Measurements from ENCODE around the gene FBXO36. TPM values are rescaled to one million over a fixed set of nuclear protein-coding genes. Genes with fewer than 3 reads are reported as not detected.
A peak's percentile ranks its signal among the peaks of the same experiment; 100 is the strongest.

FBXO36 gene
- polyA plus RNA-seq, 2 of the 4 experiments (the other 2 are of a cell fraction): 2.0 to 5.5 TPM

DNA sequence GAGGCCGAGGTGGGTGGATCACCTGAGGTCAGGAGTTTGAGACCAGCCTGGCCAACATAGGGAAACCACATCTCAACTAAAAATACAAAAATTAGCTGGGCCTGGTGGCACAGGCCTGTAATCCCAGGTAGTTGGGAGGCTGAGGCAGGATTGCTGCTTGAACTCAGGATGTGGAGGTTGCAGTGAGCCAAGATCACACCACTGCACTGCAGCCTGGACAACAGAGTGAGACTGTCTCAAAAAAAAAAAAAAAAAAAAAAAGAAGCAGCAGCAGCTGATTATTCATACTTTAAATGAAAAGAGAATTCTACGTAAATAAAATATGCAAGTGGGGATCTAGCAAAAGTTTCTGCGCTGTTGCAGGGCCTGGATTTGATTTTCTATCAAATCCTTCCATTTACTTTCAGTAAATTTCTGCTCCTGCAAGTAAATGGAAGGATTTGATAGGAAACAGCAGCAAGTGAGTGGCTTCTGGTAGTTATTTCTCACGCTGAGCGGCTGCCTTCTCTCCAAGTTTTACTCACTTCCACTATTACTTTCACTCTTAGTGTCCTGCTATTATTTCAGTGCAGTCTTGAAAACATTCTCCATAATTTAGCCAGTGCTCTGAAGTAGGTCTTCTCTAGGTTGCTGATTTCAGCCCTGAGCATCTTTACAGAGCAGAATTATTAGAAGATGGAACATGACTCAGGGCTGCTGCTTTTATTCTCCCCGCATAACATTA lies 78.0 kb downstream of the FBXO36 start:
- H3K27ac ChIP-seq: no peak overlapping the region
- TF ChIP-seq BHLHE40 (IDR thresholded peaks at IDR 0.05; ENCODE audit: low read depth, low read length) (no peak), ZC3H11A (IDR thresholded peaks at IDR 0.05) (no peak), FOXS1 (CRISPR knock-in tag; IDR thresholded peaks at IDR 0.05) (no peak), HEYL (CRISPR knock-in tag; IDR thresholded peaks at IDR 0.05) (no peak), KDM5A (IDR thresholded peaks at IDR 0.05) (no peak), NFE2L2 (conservative IDR thresholded peaks at IDR 0.05; ENCODE audit: low read length) (no peak), MAFK (IDR thresholded peaks at IDR 0.05; ENCODE audit: partially characterized antibody) (no peak)
- ChIA-PET CTCF (no interaction called here), POLR2A (no interaction called here)
- H3K9me3 ChIP-seq: no peaks in the 10 kb centered on the region
- no peaks in the 10 kb centered on the region for H3K4me1 ChIP-seq
- WGBS (ENCODE audit: missing lambda C conversion rate): 93% methylated on average over 6 of the region's 6 CpGs
- DNase-seq (ENCODE audit: low read depth in 1 of 2, low spot score in 1 of 2) (no peak), ATAC-seq (no peak), FAIRE-seq (no peak)
- no peak overlapping the region for H3K4me3 ChIP-seq
- H3K4me2 ChIP-seq: no peak overlapping the region

DNA sequence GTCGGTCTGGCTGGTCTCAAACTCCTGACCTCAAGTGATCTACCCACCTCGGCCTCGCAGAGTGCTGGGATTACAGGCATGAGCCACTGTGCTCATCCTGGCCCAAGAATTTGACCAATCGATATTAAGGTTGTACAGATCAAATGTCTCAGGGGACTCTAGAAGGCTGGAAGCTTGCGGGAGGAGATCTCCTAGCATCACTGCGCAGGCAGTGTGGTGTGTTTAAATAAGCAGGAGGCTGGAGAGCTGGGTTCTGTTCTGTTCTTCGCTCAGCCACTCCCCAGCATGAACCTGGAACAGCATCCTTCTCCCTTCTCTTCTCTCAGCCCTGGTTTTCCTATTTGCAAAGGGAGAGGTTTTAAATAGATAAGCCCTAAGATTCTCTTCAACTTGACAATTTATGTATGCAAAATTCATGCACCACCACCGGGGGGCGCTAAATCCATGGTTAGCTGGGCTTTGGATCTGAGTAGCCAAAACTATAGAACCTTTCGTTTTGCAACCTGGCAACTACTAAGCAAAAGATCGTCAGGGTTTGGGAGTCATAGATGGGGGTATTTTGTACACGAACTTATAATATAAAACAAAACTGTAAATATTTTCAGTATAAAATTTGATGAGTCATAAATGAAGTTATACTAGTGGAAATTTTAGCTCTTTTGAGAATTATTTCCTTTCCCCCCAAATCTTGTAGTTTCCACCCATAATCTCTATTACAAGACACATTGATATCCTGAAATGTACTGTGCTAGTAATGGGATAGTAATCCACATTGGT lies 85.8 kb downstream of the FBXO36 start:
- Histone ChIP-seq H3K4me1 (no peaks in the 10 kb centered on the region; the same call in 2 of the 3 replicates), H3K4me3 (no peak overlapping the region), H3K9me3 (no peaks in the 10 kb centered on the region), H3K27ac (no peak overlapping the region), H3K4me2 (peak overlapping the region; percentile 46)
- peak; percentile 82 to 88; a peak in 4 of 6 replicates for ATAC-seq
- no peak for FAIRE-seq
- WGBS (ENCODE audit: missing lambda C conversion rate): 38% methylated on average over 12 of the region's 12 CpGs
- peak; percentile 17 to 66 for DNase-seq (ENCODE audit: low read depth in 1 of 2, low spot score in 1 of 2)
- TF ChIP-seq MYC (IDR thresholded peaks at IDR 0.05; ENCODE audit: borderline replicate concordance, low read length) (no peak), HOXB5 (CRISPR knock-in tag; IDR thresholded peaks at IDR 0.05) (no peak), CHD4 (IDR thresholded peaks at IDR 0.05; ENCODE audit: borderline replicate concordance) (no peak), TP53 (CRISPR knock-in tag; IDR thresholded peaks at IDR 0.05) (no peak), GATA3 (IDR thresholded peaks at IDR 0.05; ENCODE audit: borderline replicate concordance) (no peak), HDAC2 (IDR thresholded peaks at IDR 0.05) (no peak), RAD21 (conservative IDR thresholded peaks at IDR 0.05 in 1 of 2, IDR thresholded peaks at IDR 0.05 in 1 of 2) (peak; percentile 86), NFE2L2 (conservative IDR thresholded peaks at IDR 0.05; ENCODE audit: low read length) (no peak), CEBPB (IDR thresholded peaks at IDR 0.05) (no peak), HEYL (CRISPR knock-in tag; IDR thresholded peaks at IDR 0.05) (no peak), FOSL2 (IDR thresholded peaks at IDR 0.05) (no peak), FOSL2 (CRISPR knock-in tag; IDR thresholded peaks at IDR 0.05) (peak; percentile 67), EP300 (IDR thresholded peaks at IDR 0.05) (no peak), EHF (CRISPR knock-in tag; IDR thresholded peaks at IDR 0.05) (no peak), SMC3 (IDR thresholded peaks at IDR 0.05) (peak; percentile 82), ESRRA (IDR thresholded peaks at IDR 0.05; ENCODE audit: borderline replicate concordance, low read length) (no peak), HOXB13 (CRISPR knock-in tag; IDR thresholded peaks at IDR 0.05; ENCODE audit: low read depth) (no peak), CBX8 (IDR thresholded peaks at IDR 0.05) (no peak), EHMT2 (IDR thresholded peaks at IDR 0.05; ENCODE audit: low read depth) (no peak), RCOR1 (IDR thresholded peaks at IDR 0.05; ENCODE audit: low read depth, low read length) (no peak)
- TF ChIP-seq, protein P1, sequence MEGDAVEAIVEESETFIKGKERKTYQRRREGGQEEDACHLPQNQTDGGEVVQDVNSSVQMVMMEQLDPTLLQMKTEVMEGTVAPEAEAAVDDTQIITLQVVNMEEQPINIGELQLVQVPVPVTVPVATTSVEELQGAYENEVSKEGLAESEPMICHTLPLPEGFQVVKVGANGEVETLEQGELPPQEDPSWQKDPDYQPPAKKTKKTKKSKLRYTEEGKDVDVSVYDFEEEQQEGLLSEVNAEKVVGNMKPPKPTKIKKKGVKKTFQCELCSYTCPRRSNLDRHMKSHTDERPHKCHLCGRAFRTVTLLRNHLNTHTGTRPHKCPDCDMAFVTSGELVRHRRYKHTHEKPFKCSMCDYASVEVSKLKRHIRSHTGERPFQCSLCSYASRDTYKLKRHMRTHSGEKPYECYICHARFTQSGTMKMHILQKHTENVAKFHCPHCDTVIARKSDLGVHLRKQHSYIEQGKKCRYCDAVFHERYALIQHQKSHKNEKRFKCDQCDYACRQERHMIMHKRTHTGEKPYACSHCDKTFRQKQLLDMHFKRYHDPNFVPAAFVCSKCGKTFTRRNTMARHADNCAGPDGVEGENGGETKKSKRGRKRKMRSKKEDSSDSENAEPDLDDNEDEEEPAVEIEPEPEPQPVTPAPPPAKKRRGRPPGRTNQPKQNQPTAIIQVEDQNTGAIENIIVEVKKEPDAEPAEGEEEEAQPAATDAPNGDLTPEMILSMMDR (IDR thresholded peaks at IDR 0.05): peak; percentile 90
- TF ChIP-seq, protein P2, sequence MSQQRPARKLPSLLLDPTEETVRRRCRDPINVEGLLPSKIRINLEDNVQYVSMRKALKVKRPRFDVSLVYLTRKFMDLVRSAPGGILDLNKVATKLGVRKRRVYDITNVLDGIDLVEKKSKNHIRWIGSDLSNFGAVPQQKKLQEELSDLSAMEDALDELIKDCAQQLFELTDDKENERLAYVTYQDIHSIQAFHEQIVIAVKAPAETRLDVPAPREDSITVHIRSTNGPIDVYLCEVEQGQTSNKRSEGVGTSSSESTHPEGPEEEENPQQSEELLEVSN (IDR thresholded peaks at IDR 0.05; ENCODE audit: borderline replicate concordance, low read depth): no peak
- TF ChIP-seq, protein P3, sequence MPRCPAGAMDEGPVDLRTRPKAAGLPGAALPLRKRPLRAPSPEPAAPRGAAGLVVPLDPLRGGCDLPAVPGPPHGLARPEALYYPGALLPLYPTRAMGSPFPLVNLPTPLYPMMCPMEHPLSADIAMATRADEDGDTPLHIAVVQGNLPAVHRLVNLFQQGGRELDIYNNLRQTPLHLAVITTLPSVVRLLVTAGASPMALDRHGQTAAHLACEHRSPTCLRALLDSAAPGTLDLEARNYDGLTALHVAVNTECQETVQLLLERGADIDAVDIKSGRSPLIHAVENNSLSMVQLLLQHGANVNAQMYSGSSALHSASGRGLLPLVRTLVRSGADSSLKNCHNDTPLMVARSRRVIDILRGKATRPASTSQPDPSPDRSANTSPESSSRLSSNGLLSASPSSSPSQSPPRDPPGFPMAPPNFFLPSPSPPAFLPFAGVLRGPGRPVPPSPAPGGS (IDR thresholded peaks at IDR 0.05): no peak
- TF ChIP-seq, protein P4, sequence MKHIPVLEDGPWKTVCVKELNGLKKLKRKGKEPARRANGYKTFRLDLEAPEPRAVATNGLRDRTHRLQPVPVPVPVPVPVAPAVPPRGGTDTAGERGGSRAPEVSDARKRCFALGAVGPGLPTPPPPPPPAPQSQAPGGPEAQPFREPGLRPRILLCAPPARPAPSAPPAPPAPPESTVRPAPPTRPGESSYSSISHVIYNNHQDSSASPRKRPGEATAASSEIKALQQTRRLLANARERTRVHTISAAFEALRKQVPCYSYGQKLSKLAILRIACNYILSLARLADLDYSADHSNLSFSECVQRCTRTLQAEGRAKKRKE (CRISPR knock-in tag; IDR thresholded peaks at IDR 0.05; ENCODE audit: low read depth): no peak
- TF ChIP-seq, protein P5, sequence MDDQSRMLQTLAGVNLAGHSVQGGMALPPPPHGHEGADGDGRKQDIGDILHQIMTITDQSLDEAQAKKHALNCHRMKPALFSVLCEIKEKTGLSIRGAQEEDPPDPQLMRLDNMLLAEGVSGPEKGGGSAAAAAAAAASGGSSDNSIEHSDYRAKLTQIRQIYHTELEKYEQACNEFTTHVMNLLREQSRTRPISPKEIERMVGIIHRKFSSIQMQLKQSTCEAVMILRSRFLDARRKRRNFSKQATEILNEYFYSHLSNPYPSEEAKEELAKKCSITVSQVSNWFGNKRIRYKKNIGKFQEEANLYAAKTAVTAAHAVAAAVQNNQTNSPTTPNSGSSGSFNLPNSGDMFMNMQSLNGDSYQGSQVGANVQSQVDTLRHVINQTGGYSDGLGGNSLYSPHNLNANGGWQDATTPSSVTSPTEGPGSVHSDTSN (IDR thresholded peaks at IDR 0.05): no peak
- ChIA-PET CTCF (interaction anchor here (0.6 to 6.9 kb wide), 34 partner anchors 11 to 803 kb away, joined by 3 to 98 read pairs (median 4); partner anchors contain the start of gene SLC16A14), POLR2A (no interaction called here)

All from A549 (cell line).